A549 (cell line): ENCODE measurements around the gene NOL3.

Experiments
- EP300 ChIP-seq, 2 experiments: fragments of >200 bp; sonication (Bioruptor Twin); formaldehyde crosslinking; IDR thresholded peaks; 2 replicates in 1 of 2; 3 replicates in 1 of 2; pipeline ENCODE4 v1.6.1; 2016 to 2017
- NPAS2 ChIP-seq: fragments of 250-450 bp; sonication (Bioruptor Pico); IDR thresholded peaks from 2 replicates; pipeline ENCODE4 v1.8.0; 2022; ENCODE audit warnings: mild to moderate bottlenecking, moderate library complexity, borderline replicate concordance
- TF ChIP-seq, protein P1 (sequence below): fragments of >200 bp; sonication (Bioruptor Twin); formaldehyde crosslinking; IDR thresholded peaks from 3 replicates; pipeline ENCODE4 v1.5.1; 2016

DNA sequence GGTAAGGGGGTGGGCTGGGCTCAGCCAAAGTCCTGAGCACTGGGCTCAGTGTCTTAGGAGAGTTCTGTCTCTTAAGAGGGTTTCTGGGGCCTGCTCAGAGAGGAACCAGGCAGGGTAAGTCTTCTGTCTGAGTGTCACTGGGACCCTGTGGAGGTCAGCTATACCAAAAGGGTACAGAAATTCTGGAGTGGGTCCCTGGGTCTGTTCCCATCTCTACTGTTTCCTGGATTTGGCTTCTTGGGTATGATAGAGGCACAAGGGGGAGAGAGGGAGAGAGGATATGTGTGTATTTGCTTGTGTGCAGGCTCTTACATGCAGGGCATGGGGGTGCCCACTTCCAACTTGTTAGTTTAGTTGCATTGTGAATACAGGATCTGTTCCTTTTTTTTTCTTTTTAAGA lies 23.2 kb downstream of the NOL3 start:
- TF ChIP-seq, protein P1, sequence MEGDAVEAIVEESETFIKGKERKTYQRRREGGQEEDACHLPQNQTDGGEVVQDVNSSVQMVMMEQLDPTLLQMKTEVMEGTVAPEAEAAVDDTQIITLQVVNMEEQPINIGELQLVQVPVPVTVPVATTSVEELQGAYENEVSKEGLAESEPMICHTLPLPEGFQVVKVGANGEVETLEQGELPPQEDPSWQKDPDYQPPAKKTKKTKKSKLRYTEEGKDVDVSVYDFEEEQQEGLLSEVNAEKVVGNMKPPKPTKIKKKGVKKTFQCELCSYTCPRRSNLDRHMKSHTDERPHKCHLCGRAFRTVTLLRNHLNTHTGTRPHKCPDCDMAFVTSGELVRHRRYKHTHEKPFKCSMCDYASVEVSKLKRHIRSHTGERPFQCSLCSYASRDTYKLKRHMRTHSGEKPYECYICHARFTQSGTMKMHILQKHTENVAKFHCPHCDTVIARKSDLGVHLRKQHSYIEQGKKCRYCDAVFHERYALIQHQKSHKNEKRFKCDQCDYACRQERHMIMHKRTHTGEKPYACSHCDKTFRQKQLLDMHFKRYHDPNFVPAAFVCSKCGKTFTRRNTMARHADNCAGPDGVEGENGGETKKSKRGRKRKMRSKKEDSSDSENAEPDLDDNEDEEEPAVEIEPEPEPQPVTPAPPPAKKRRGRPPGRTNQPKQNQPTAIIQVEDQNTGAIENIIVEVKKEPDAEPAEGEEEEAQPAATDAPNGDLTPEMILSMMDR = no peak
- no peak for TF ChIP-seq NPAS2 (CRISPR knock-in tag)
- TF ChIP-seq EP300 (IDR thresholded peaks at IDR 0.05) = no peak
